GM21576 (cell line): Measurements from ENCODE around the gene FUCA2.

ENCODE experiments used
- ATAC-seq: cut with Tn5 transposase; IDR thresholded peaks from one replicate; pipeline ENCODE4 v1.9.1; 2021; ENCODE audit warnings: mild to moderate bottlenecking, moderate library complexity; ENCODE audit not compliant: unreplicated experiment

FUCA2 gene

DNA sequence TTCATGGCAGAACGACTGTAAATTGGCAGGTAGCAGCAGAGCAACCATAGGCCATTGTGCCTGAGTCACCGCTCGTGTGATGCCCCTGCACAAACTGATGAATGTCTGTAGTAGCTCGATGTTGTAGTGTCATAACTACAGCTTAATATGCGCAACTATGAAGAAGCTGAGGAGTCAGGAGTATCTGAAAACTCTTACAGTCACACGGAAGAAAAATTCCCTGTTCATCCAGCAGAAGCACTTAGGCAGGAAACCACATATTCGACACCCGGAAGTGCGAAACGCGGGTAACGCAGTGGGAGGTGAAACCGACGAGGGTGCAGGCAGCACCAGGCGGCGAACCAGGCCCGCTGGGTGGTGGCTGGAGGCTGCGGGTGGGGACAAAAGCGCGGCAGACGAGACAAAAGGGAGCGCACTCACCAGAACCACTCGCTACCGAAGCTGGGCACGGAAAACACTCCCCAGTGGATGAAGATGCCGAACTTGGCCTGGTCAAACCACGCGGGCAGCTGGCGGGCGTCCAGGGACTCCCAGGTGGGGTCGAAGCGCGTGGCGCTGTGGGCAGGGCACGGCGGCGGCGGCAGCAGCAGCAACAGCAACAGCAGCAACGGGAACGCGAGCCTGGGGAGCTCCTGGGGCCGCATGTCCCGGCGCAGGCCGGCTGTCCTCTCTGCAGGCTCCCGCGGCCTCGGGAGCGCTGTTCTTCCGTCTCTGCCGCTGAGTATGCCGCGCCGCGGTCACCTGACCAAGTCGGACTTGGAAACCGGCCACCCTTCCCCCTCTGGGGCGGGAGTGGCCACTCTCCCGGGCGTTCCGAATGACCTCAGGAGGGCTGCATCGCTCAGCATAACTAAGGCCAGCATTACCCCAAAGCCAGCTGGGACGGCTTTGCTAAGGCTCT lies at the start of gene FUCA2:
TSS of gene FUCA2 (minus strand) at position 730 of the 901 bp plus-strand sequence. CDS start at position 644, 86 bp downstream.
- peak; percentile 61 for ATAC-seq

DNA sequence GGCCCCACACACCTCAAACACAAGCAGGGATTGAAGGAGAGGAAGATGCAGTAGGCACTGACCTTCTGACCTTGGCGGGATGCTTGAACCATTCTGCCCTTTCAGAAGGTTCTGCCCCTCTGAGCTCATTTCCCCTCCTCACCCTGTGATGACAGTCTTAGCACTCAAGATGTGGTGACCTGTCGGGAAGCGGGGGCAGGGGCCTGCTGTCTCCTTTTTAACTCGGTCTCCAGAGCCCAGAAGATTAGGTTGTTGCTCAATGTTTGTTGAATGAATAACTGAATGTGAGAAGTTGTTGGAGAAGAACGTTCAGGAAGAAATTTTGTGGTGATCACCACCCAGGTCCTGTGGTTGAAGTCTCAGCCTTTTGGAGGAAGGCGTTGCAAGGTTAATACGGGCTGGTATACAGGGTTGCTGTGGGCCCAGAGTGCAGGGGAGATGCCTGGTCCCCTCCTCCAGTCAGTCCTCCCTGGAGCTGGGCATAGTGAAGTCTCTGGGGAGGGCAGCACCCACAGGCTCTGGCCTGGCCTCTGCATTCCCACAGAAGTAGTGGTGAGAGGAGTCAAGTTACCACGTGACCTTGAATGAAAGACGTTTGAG lies 49.7 kb upstream of the FUCA2 start:
- ATAC-seq = no peak

DNA sequence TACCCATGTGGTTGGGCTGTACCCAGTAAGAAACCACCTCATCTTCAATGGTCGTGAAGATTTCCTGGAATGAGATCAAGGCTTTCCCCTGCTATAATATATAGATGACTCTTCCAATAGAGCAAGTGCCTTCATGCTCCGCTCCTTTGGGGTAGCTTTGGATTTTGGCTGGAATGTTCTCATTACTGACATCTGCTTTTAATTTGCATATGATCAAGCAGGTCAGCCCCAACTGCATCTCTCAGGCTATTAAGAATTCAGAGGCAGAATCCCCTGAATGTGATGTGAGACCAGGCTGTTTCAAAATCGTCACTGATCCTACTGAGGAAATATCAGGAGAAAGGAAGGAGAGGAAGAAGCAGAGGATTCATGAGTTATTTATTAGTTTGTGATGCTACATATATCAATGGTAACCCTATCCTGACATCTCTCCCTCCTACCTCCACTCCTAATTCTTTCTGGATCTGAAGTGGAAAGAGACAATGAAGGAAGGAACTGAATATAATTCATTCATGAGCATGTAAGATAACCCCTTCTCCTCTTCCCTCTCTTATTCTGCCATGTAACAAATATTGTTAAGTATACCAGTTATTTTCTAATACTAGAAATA lies 47.6 kb upstream of the FUCA2 start:
- no peak for ATAC-seq

DNA sequence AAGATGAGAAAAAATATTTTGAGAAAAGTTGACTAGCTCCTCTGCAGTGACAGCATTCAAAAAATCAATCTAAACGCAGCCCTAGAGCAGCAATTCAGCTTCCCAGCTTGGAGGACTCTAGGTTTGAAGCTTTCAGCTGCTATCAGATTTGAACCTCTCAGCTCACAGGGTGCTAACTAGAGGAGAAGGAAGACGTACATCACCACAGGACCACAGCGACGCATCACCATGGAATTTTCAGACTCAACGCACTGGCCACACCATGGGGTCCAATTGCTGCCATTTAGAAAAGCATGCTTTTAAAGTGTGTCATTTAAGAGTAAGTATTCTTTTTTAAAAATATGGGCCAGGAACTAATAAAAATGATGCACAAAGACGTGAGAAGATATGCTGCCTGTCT lies 45.0 kb upstream of the FUCA2 start:
- ATAC-seq = no peak

- ATAC-seq = no peak
Measured at GRCh38 chr6:143555582-143555981, 44.1 kb upstream of the FUCA2 start.

DNA sequence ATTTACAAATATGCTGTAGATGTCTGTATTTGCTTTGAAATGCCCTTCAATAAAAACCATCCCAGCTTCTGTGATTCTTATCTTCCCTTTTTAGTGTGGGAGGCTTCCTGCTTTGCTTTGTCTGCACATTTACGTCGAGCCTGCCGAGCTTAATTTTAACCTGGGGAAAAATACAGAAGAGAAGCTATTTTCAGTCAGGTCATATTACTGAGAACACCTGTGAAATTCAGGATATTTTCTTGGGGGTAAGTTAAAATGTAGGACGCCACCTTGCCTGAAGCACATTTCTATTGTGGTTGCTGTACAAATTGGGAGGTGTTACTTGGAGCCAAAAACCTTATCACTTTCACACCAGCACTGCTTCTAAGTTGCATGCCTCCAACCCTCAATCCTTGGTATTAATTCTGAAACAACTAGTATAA lies 43.6 kb upstream of the FUCA2 start:
- ATAC-seq = no peak

DNA sequence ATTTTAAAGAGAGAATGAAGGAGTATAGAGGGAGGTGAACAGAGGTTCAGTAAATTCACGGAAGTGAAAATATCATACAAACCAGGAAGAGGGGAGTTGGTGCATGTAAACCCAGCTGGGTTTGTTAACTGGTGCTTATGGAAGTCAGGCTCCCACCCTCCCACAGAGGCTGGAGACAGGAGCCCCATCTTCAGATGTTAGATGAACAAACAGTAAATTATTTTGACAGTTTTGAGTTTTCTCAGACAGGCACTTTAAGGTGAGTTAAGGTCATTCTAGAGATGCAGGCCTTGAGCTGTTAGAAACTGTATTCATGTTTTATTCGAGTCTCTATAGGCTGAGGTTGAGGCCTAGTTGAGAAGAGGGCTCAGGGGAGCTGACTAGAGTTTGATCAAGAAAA lies 41.8 kb upstream of the FUCA2 start:
- no peak for ATAC-seq

GRCh38 chr6:143549949-143550268 lies 38.4 kb upstream of the FUCA2 start:
- ATAC-seq = no peak

DNA sequence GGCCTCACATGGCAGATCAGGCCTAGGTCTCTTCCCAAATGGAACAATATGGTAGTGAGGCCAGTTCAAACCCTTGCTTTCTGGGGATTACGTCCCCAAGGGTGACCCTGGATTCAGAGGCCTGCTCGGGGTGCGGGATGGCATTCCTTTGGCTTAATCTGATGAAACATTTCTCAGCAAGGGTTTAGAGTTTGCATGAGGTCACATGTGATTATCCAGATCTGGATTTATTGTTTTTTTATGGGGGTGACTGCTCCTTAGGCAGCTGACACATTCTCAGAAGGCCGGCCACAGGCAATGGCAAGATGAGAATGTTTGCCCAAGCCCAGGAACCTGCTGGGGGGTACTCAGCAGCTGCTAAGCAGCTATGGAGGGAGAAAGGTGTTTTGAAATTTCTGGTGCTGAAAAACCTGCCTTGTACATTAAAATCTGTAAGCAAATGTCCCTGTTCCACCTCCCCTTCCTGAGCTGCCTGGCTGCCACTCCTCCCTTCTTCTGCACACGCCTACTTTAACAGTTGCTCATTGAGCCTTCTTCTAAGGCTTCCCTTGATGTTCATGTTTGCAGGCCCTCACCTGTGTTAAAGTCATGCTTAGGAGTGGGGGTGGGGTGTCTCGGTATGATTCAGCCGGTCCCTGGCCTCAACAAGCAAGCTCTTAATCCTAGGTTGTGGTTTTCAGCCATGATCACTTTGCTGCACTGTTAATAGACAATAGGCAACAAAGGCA lies 37.9 kb upstream of the FUCA2 start:
- ATAC-seq = peak; percentile 85

- ATAC-seq = no peak
Measured at GRCh38 chr6:143546599-143546998, 35.1 kb upstream of the FUCA2 start.

GRCh38 chr6:143545976-143546547 lies 34.5 kb upstream of the FUCA2 start:
- ATAC-seq = no peak

DNA sequence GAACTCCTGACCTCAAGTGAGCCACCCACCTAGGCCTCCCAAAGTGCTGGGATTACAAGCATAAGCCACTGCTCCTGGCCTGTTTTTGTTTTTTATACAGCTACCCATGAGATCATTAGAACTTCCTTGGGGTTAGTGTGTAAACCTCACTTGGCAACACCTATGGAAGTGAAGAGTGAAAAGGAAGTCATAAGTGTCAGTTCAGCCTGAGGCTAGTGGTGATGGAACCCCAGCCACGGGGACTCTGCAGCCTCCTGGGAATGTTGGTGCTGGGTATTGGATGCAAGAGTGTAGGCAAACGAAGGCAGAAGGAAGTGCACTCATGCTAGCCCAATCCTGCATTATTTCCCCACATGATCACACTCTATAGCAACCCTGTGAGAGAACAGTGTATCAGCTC lies 33.6 kb upstream of the FUCA2 start:
- no peak for ATAC-seq

DNA sequence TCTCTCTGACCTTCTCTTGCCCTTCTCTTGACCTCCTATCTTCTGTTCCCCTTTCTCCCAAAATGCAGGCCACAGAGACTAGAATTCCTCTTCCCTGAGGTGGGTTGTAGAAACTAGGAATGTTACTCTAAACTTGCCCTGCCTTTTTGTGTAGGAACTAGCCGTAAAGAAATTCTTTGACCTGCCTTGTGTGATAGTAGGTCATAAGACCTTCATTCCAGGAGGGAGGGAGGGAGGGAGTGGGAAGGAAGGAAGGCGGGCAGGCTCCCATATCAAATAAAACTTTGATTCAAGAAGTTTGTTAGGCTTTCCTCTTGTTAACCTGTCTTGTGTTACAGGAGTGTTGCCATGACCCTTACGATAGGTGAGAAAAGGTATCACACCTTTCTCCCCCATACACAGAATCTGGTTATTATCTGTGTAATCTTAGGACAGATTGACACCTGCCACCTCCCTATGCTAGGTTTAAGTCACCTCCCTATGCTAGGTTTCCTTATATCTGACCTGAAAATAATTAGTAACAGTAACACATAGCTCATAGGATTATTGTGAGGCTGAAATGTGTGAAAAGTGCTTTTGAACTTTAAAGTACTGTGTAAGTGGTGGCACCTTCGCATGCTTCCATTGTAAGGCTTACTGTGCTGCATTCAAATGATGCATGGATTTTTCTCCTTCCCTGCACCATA lies 32.6 kb upstream of the FUCA2 start:
- ATAC-seq = no peak

GRCh38 chr6:143543435-143543834 lies 31.9 kb upstream of the FUCA2 start:
- ATAC-seq = no peak

DNA sequence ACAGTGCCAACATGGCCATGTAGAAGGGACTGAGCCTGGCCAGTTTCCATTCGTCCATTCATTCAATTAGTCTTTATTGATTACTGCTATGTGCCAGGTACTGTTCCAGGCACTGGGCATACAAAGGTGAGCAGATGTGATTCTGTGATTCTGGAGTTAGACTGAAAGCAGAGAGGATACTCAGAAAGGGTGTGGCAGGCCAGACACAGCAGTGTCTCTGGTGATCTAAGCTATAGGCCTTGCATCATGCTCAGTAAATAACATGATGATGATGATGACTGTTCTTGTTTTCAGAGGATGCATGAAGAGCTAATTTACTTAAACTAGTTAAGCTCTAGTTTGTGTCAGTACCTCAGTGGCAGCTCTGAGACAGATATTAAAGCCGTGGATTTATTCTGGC lies 31.4 kb upstream of the FUCA2 start:
- ATAC-seq = no peak

GRCh38 chr6:143540192-143540591 lies 28.7 kb upstream of the FUCA2 start:
- no peak for ATAC-seq

GRCh38 chr6:143539734-143540133 lies 28.2 kb upstream of the FUCA2 start:
- ATAC-seq = no peak

DNA sequence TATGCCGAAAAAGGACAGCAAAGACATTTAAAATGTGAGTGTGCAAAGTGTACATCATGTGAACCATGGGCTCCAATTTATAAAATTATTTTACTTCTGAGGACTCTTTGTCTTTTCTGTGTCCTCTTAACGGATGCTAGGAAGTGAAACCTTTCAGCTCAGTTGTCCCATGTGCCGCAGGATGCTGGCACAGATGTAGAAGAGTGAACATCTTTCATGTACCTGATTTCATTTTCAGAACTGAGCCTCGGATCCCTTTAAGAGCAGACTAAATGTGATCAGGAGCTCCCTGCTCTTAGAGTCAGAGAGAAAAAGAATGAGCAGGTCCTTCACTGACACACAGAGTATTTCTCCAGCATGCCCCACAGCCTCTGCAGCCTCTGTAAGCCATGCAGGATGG lies 27.6 kb upstream of the FUCA2 start:
- ATAC-seq = no peak

- ATAC-seq = no peak
Measured at GRCh38 chr6:143538374-143538773, 26.9 kb upstream of the FUCA2 start.

DNA sequence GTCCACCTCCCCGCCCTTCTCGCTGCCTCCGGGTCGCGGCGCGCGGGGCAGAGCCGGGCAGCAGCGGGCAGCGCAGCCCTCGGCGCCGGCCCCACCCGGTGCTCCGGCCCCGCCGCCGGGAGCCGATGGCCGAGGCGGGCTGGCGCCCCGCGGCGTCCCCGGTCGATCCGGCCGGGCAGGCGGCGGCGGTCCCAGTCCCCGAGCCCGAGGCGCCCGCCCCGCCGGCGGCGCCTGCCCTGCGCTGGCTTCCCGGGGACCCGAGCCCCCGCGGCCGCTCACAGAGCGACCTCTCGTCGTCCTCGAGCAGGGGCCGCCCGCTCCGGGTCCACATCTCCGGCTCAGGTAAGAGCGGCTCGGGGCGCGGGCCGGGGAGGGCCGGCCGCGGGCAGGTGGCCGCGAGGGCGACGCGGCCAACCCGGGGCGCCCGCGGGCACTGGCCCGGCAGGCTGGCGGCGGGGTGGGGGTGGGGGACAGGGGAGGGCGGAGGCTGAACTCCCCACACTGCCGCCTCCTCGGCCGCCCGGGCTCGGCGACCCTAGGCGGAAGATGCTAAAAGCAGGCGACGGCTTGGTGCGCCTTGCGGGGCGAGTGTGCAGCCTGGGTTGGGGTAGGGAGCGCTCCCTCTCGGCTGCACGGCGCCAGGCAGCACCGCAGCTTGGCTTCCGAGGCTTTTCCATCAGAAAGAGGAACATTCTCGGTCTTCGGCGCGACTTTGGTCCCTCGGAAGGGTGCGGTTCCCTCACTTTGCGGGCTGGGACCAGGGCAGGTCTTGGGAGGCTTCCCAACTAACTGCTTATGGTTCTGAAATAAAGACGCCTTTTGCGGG lies 25.6 kb upstream of the FUCA2 start:
- ATAC-seq = peak; percentile 64
